Measurements from ENCODE around the gene INTS3.
A peak's percentile ranks its signal among the peaks of the same experiment; 100 is the strongest.
"Not testable (repeated sequence)": the region's sequence is repeated elsewhere in the genome, so short reads cannot be mapped to it uniquely, and the experiment has no call there.

Gene INTS3

DNA sequence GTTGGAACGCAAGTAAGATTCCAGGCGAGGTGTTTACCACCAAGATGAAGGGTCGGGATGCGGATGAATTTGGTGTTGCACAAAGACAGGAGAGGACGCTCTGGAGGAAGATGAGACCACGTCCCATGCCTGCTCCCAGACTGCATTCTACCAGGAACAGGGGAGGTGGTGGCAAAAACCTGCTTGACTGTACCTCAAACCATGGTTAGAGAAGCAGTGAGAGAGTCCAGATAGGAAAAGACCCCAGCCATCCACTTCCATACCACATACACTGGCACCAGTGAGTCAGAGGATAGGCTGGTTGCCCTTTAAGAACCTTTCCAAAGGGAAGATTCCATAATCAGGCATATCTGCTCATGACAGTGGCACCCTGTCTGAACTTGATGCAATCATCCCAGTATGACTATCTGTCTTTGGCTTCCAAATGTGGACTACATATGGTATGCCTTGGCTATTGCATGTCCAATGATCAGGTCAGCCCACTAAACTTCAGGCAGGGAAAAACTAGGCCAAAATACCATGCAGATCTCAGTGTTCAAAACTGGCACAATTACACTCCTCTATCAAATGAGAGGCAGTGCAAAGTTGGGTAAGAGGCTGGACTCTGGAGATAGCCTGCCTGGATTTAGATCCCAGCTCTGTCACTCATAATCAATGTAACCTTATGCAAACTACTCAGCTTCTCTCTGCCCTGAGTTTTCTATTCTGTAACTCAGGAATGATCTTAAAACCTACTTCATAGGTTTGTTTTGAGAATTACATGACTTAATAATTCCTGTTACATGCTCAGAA, 28.7 kb upstream of the INTS3 start:
- DNase-seq (ENCODE audit: low read depth) = no peak

DNA sequence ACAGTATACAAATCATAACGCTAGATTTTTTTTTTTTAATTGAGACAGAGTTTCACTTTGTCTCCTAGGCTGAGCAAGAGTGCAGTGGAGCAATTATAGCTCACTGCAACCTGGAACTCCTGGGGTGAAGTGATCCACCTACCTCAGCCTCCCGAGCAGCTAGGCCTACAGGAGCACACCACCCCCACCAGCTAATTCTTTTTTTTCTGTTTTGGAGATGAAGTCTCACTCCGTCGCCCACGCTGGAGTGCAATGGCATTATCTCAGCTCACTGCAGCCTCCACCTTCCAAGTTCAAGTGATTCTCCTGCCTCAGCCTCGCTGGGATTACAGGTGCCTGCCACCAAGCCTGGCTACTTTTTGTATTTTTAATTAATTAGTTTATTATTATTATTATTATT, 28.1 kb upstream of the INTS3 start:
- DNase-seq (ENCODE audit: low read depth) = no peak

DNA sequence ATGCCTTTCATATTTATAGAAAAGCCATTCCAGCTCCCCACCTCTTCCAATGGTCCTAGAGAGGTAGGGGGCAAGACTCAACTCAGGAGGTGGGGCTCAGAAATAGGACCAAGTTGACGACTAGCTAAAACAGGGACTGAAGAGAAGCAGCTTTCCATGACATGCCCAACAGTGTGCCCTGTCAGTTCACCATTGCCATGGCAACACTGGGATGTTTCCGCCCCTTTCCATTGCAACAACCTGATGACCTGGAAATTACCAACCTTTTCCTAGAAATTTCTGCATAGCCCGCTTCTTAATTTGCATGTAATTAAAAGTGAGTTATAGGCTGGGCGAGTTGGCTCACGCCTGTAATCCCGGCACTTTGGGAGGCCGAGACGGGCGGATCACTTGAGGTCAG, 22.4 kb upstream of the INTS3 start:
- no peak for DNase-seq (ENCODE audit: low read depth)

DNA sequence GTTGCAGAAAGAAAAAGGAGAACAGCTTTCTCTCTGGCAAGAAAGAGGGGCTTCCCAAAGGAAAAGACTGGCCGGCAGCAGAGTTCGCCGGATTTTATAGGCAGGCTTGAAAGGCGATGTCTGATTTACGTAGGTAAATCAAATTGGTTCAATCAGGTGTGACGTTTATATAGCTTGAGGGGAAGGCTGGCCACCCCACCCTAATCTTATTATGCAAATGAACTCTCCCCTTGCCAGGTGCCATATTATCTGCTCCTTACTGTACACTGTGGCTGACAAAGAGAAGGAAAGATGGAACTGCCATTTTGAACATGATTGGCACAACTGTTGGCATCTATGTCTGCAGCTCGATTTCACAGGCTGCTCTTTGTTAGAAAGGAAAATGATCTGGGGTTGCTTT, 16.8 kb upstream of the INTS3 start:
- DNase-seq (ENCODE audit: low read depth) = no peak

DNA sequence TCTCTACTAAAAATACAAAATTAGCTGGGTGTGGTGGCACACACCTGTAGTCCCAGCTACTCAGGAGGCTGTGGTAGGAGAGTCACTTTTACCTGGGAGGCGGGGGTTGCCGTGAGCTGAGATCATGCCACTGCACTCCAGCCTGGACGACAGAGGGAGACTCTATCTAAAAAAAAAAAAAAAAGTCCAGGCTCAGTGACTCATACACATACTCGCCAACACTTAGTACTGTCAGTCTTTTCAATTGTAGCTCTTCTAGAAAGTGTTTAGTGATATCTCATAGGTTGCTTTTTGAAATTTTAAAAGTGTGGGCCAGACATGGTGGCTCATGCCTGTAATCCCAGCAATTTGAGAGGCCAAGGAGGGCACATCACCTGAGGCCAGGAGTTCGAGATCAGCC, 11.6 kb upstream of the INTS3 start:
- not testable (repeated sequence) for DNase-seq (ENCODE audit: low read depth)

DNA sequence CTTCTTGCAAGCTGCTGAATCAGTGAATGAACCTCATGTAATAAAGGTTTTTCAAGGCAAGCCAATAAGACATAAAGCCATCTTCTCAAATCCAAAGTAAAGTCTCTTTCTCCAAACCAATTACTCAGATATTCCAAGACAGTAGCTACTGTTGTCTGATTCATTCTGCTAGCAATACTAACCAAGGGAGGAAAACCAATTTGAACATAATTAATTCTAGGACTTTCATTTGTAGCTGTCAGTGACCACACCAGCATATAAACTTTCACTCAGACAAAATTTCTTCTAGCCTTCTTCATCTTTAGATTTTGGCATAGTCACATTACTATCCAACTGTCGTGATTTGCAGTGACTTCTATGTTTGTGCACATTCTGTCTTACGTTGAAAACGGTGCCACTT, 10.5 kb upstream of the INTS3 start:
- no peak for DNase-seq (ENCODE audit: low read depth)

DNA sequence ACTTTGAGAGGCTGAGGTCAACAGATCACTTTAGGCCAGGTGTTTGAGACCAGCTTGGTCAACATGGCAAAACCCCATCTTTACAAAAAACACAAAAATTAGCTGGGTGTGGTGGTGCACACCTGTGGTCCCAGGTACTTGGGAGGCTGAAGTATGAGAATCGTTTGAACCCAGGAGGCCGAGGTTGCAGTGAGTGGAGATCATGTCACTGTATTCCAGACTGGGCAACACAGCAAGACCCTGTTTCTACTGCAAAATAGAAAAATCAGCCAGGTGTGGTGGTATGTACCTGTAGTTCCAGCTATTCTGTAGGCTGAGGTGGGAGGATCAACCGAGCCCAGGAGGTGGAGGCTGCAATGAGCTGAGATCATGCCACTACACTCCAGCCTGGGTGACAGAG, 4.2 kb upstream of the INTS3 start:
- DNase-seq (ENCODE audit: low read depth) = no peak

DNA sequence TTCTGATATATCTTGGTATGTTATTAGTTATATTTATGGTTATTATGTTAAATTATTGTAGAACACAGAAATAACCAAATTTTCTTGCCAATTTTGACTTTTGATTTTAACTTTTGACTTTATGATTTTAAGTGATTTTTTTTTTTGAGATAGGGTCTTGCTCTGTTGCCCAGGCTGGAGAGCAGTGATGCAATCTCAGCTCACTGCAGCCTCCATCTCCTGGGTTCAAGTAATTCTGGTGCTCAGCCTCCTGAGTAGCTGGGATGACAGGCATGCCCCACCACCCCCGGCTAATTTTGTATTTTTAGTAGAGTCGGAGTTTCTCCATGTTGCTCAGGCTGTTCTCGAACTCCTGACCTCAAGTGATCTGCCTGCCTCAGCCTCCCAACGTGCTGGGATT, 3.2 kb upstream of the INTS3 start:
- not testable (repeated sequence) for DNase-seq (ENCODE audit: low read depth)

DNA sequence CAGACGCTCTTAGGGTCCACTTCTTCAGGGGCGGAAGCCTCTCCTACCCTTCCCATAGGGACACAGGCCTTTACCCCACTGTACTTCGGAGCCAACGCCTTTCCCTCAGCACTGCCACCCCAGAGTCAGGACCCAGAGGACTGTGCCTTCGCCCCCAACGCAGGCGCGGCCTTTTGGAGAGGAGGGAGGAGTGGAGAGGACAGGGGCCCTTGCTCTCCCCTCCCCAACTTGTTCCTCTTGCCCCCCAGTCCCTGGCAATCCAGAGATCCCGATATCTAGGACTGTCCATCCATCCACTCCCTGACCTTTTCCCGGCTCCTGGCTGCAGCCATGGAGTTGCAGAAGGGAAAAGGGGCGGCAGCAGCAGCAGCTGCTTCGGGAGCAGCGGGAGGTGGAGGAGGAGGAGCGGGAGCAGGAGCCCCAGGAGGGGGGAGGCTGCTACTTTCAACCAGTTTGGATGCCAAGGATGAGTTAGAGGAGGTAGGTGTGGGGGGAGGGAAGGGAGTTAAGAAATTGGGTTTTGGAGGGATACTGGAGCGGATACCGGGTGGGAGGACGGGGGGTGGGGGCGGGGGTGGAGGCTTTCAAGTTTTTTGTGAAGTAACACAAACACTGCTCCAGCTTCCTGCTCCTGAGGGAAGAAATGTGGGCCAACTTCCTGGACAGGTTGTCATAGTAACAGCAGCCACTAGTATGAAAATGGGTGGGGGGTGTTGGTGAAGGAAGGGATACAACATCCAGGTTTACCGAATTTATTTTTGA, 636 bp downstream of the INTS3 start:
- DNase-seq (ENCODE audit: low read depth) = no peak

DNA sequence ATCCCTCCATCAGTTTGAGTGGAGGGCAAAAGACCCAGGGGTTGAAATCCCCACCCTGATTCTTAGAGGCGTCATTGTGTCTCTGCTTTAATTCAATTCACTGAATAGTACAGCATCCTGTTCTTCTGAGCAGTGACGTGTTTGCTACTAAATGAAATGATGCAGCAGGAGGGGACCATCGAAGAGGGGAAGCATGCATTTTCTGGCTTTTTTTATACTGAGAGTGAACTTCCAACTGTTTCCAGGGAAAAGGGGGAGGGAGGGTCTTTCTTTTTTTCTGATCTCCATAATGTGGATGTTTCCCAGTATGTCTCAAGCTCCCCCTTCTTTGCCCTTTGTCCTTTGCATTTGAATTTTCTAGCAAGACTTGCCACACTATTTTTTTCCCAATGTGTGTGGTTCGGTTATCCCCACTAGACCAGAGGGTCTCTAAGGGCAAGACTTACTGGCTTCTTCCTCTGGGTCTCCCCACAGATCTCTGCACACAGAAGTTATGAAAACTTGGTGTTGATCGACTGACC, 2.7 kb downstream of the INTS3 start:
- DNase-seq (ENCODE audit: low read depth) = no peak

DNA sequence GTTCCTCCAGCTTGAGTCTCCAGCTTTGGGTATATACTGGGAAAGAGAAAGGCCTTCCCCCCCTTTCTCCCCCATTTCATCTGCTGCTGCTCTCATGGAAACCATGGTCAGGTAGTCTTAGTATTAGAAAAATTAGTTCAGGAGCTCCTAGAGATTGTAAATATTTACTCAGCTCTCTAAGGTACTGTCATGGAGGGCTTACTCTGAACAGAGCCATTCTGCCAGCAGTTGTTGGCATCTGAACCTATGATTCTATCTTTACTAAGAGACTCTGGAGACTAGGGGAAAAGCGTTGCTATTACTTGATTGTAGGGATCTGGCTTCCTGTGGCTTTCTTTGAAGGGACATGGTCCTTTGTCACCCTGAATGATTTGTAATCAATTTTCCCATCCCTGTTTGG, 6.1 kb downstream of the INTS3 start:
- DNase-seq (ENCODE audit: low read depth) = no peak

DNA sequence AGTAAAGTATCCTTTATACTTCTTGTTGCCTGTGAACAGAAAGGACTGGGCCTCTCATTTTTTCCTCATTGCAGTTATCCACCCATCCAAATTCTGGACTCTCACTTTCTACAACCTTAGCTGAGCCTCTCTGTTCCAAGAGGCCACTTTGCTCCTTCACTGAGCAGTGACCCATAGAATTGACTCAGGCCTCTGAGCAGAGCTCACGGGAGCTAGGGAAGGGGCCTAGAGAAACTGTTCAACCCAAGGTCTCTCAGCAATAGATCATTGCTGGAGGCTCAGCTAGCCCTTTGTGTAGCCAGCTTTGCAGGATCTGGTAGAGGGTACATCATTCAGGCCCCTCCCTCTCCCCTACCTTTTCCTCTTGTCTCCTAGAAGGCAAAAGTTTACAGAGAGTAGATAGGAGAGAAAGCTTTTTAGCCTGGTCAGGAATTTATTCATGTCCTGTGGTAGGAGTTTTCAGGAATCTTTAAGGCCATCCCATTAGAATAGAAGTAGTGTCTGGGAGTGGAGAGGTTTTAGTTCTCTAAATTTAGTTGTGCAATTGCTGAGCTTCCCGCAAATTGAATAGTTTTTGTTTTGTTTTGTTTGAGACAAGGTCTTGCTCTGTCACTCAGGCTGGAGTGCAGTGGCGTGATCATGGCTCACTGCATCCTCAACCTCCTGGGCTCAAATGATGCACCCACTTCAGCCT, 6.7 kb downstream of the INTS3 start:
- no peak for DNase-seq (ENCODE audit: low read depth)

DNA sequence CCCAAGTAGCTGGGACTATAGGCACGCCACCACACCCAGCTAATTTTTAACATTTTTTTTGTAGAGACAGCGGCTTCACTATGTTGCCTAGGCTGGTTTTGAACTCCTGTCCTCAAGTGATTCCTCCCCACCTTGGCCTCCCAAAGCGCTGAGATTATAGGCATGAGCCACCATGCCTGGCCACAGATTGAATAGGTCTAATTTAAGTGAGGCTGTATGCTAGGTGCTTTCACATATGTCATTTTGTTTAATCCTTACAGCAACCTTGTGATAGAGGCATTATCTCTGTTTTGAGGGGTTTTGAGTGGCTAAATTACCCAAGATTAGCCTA, 7.2 kb downstream of the INTS3 start:
- DNase-seq (ENCODE audit: low read depth) = no peak

DNA sequence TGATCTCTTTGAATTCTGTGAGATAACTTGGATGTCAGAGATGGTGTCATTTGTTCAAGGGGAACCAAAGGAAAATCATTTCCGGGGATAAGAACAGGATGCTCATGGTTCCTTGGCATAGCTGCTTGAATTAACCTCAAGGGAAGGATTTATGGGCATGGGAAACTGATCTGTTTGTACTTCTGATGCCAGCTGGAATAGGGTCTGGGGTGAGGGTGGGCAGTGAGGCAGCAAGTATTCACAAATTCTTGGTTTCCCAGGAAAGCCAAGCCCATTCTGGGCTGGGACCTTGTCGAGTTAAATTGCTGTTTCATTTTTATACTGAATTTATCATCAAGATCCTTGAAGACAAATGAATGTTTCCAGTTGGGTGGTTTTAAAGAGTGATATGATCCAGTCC, 14.1 kb downstream of the INTS3 start:
- DNase-seq (ENCODE audit: low read depth) = no peak

DNA sequence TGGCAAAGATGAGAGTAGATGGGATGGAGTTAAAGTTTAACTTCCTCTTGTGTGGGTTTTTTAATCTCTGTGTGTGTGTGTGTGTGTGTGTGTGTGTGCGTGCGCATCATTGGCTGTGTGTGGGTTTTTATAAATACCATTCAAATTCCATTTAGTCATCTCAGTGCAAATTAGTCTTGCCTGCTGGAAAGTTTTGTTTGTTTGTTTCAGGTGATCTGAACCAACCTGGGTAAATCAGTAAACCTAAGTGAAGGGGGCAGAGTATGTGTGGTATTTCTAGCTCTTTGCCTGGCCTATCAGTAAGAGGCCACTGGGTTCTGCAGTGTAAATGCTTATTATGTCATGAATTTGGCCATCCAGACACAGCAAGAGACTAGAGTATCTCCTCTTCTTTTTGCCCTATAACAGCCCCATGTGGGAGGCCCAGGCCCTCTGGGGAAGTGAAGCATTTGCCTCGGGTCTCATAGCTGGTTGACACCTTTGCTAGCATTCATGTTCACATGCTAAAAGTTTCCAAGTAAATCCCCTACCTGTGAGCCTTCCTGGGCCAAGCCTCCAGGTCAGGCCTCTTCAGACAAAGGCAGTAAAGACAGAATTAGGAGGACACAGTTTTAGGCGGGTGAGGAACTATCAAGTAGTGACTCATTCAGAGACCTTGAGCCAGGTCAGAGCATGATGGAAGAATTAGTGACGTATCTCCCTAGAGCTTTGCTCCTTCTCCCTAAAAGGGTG, 14.7 kb downstream of the INTS3 start:
- peak; percentile 45 for DNase-seq (ENCODE audit: low read depth)

DNA sequence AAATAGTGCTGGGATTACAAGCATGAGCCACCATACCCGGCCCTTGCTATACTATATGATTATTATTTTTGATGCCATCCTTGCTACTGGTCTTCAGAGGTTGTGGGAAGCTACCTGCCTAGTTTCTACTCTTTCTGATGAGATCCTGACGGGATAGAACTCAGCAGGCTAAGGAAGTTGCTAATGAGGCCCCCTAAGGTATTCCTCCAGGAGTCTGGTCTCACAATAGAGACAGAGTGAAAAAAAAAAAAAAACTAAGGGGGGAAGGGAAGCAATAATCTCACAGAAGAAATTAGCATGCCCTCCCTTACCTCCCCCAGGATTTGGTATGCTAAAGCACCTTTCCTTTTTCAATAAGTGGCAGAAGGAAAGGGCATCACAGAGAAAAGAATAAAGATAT, 17.6 kb downstream of the INTS3 start:
- no peak for DNase-seq (ENCODE audit: low read depth)

DNA sequence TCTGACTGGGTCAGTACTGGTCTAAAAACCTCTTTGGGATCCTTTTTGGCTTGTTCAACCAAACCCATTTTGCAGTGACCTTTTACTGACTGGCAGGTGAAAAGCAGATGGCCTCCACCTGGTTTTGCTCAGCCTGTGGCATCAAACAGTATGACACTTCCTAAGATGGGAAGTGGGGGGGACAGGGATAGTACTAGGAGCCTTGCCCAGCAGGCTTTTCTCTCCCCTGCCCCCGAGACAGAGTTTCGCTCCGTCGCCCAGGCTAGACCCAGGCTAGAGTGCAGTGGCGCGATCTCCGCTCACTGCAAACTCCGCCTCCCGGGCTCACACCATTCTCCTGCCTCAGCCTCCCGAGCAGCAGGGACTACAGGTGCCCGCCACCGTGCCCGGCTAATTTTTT, 18.3 kb downstream of the INTS3 start:
- DNase-seq (ENCODE audit: low read depth) = no peak

DNA sequence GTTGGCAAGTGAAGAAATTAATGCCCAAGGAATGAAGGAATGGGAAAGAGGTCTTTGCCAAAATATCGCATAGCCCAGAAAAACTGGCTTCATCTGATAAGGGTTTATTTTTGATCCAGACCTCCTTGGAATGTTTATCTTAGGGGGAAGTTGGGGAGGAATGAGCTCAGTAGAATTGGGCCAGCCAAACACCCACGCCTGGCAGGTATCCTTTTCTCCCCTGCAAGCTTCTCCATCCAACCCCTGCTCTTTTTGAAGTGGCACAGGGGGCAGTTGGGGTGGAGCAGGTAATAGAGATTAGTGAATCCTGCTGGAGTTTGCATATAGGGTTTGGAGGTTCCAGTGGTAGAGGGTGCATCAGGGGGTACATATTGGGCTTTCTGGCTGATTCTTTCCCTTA, 21.1 kb downstream of the INTS3 start:
- no peak for DNase-seq (ENCODE audit: low read depth)

DNA sequence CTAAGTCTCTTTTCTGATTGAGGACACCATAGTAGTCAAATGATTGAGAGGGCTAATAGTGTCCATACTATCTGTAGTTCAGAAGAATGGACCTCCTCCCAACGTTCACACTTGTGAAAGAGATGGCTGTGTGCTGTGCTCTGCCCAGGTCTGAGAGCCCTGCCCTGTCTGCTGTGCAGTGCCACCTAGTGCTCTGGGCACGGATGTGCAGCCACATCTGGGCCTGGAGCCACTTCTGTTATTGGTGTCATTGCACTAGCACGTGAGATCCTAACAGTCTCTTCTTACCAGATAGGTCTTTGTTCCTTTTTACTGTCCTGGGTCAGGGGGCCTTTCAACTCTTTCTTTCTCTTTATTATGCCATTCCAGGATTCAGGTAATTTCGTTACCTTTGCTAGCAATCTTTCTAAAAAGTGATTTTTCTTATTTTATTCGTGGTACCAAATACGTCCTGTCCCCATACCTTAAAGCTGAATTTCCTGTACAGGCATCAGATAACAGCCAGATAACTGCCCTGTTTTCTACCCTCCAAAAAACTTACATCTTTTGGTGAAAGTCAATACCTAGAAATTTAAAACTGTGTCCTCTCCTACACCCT, 21.7 kb downstream of the INTS3 start:
- DNase-seq (ENCODE audit: low read depth) = peak; percentile 32

DNA sequence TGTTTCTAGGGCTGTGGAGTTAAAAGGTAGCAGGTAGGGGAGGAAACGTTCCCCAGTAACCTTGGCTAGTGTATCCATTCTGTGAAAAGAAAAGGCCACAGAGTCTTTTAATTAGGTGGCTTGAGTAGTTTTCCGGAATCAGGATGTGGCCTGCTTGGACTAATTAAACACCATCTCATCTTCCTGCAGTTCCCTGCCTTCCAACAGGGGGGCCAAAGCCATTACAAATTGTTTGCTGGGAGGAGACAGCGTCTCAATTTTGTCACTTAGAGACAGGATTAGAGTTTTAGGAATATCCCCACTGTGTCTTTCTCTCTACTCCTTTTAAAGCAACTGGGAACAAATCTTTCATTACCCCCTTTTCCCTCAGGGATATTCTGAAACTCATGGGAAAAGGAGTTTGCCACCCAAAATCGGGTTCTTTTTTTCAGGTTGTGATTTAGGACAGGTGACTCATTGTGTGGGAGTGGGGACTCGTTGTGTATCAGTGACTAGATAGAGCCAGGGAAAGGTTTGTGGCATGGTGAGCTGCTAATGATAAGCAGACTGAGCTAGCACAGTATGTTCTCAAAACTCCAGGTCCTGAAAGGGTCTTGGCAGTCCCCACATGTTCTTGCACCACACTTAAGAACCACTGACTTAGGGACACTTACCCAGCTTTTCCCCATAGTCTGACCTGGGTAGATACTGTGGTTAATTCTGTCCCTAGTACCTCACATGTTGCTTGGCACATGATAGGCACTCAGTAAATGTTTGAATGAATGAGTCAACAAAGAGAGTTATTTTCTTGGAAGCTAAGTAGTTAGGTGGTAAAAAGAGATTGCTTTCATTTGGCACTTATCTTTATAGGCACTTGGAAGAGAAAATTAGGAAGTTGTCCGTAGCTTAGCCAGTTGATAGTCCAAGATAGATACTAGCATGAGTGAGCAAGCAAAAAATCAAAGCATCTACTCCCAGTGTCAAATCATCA, 22.5 kb downstream of the INTS3 start:
- DNase-seq (ENCODE audit: low read depth) = no peak

DNA sequence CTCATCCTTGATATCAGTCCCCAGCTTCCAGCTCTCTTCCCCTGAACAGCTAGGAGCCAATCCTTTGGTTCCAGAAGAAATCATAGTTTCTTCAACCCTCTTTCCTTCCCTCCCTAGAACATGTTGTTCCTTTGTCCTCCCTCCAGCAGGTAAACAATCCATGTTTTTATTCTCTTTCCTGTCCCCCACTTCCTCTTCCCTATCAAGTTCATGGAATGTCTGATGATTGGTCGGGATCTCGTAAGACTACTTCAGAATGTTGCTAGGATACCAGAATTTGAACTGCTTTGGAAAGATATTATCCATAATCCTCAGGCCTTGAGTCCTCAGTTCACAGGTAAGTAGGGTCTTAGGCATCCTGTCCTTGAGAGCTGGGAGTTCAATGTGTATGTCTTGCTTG, 24.2 kb downstream of the INTS3 start:
- DNase-seq (ENCODE audit: low read depth) = no peak
